Suppressor macrophage treated with lipopolysaccharide for 4 hours (primary cell): ENCODE measurements around the gene OR4C45.
A peak's percentile ranks its signal among the peaks of the same experiment; 100 is the strongest.
"Not testable (repeated sequence)": the region's sequence is repeated elsewhere in the genome, so short reads cannot be mapped to it uniquely, and the experiment has no call there.

Experiments used
- DNase-seq: peaks from one replicate; pipeline ENCODE4 v3.0.0-alpha.2; 2020

Gene OR4C45

DNA sequence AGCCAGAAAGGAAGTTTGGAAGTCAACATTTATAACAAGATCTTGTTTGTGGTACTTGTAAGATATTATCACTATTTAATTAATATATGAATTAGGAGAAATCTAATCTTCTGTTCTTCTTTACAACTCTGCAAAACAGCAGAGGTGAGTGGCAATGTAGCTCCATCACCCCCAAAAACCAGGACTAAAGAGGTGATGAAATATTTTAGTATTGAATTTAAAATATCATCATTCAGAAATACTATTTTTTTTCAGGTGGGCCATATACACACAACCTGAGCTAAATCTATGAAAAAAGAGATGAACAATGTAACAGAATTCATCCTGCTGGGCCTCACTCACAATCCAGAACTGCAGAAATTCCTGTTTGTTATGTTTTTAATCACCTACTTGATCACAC, at the start of gene OR4C45:
OR4C45 (plus strand) TSS at position 301 of the 400 bp plus-strand sequence.
- no peak for DNase-seq

DNA sequence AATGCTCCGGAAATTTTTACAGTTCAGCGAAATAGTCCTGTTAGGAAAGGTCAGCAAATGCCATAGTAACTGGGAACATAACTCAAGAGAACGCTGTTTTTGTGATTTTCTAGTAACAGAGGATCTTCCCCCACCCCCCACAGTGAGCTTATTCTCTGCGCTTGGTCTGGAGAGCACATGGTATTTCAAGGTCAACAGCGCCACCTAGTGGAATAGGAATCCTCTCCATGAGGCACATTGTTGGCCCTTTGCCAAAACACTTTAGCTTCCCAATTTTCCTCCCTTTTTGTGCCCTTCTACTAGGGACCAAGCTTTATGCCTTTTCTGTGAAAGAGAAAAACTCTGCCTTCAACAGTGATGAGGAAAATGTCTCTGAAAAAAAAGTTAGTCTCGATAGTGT, 37.1 kb upstream of the OR4C45 start:
- DNase-seq, result peak; percentile 64

DNA sequence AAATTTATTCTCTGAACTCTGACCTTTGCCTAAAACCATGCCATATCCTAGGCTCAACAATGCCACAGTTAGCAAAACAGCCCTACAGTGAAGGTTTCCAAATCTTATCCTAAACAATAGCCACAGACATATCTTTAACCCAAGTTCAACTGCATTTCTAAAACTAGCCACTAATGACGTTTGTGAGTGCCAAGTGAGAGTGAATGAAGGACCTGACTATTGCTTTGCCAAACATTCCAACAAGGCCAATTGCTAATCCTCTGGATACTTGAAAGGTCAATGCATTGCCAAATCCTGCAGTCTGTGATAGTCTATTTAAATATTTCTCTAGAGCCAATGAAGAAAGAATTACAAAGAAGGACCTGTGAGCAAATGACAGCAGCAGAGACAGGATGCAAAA, 2.5 kb upstream of the OR4C45 start:
- no peak for DNase-seq

DNA sequence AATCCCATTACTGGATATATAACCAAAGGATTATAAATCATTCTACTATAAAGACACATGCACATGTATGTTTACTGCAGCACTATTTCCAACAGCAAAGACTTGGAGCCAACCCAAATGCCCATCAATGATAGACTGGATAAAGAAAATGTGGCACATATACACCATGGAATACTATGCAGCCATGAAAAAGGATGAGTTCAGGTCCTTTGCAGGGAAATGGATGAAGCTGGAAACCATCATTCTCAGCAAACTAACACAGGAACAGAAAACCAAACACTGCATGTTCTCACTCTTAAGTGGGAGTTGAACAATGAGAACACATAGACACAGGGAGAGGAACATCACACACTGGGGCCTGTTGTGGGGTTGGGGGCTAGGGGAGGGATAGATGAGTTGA, 3.6 kb downstream of the OR4C45 start:
- DNase-seq, result not testable (repeated sequence)

DNA sequence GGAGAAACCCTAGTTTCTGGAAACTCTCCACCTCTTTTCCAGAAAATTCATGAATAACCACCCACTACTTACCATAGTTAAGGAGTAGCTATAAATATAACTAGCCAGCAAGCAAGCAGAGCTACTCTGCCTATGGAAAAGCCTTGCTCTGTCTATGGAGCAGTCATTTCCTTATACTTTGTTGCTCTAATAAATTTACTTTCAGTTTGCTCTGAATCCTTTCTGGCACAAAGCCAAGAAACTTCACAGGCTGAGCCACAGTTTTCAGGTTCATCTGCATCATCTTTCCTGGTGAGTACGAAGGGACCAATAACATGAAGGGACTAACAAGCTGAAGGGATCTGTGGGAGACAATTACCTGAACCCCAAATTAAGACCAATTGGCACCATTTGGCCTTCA, 4.6 kb downstream of the OR4C45 start:
- DNase-seq, result no peak

DNA sequence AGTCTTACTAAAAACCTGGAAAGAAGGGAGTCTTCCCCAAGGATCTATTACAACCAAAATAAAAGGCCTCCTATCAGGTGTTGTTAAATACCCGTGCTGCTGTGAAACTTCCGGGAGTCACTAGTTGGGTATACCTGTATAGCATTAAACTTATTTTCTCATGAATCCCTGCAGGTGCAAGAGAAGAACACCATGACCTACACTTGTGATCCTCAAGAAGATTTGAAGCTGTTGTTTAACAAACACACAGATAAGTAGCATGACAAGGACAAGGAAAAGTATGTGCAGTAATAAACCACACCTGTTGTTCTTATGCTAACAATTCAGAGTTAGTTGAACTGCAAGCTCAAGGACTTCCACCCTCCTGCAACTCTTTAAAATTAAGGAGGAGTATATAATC, 12.0 kb downstream of the OR4C45 start:
- no peak for DNase-seq

DNA sequence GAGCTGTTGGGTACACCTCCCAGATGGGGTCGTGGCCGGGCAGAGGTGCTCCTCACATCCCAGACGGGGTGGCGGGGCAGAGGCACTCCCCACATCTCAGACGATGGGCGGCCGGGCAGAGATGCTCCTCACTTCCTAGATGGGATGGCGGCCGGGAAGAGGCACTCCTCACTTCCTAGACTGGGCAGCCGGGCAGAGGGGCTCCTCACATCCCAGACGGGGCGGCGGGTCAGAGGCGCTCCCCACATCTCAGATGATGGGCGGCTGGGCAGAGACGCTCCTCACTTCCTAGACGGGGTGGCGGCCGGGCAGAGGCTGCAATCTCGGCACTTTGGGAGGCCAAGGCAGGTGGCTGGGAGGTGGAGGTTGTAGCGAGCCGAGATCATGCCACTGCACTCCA, 30.4 kb downstream of the OR4C45 start:
- DNase-seq, result not testable (repeated sequence)

DNA sequence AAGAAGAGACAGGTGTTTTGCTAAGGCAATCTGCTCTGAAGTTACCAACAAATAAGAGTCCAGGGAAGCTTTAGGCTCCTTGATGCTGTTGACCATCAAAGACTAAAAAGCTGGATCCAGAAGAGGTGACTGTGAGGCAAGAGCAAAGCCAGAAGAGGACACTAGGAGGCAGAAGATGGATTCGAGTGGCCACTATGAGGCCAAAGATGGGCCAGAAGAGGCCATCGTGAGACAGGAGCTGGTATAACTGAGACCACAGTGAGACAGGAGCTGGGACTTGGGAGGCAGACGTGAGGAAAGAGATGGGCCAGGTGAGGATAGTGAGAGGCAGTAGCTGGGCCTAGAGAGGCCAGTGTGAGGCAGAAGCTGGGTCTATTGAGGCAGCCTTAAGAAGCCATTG, 37.7 kb downstream of the OR4C45 start:
- DNase-seq, result no peak

DNA sequence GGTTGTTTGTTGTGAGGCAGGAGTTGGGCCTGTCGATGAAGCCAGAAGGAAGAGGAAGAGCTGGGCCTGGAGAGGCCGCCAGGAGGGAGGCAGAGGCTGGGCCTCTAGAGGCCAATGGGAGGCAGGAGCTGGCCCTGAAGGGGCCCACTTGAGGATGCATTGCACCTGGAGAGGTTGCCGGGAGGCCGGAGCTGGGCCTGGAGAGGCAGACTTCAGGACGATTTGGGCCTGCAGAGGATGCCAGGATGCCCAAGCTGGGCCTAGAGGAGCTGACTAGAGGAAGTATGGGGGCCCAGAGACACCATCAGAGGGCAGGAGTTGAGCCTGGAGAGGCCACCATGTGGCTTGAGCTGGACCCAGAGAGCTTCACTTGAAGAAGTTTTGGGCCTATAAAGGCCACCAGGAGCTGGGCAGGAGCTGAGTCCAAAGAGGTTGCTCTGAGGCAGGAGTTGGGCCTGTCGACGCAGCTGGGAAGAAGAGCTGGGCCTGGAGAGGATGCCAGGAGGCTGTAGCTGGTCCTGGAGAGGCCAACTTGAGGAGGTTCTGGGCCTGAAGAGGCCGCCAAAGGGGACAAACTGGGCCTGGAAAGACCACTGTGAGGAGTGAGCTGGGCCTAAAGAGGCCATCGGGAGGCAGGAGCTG, 39.0 kb downstream of the OR4C45 start:
- no peak for DNase-seq

DNA sequence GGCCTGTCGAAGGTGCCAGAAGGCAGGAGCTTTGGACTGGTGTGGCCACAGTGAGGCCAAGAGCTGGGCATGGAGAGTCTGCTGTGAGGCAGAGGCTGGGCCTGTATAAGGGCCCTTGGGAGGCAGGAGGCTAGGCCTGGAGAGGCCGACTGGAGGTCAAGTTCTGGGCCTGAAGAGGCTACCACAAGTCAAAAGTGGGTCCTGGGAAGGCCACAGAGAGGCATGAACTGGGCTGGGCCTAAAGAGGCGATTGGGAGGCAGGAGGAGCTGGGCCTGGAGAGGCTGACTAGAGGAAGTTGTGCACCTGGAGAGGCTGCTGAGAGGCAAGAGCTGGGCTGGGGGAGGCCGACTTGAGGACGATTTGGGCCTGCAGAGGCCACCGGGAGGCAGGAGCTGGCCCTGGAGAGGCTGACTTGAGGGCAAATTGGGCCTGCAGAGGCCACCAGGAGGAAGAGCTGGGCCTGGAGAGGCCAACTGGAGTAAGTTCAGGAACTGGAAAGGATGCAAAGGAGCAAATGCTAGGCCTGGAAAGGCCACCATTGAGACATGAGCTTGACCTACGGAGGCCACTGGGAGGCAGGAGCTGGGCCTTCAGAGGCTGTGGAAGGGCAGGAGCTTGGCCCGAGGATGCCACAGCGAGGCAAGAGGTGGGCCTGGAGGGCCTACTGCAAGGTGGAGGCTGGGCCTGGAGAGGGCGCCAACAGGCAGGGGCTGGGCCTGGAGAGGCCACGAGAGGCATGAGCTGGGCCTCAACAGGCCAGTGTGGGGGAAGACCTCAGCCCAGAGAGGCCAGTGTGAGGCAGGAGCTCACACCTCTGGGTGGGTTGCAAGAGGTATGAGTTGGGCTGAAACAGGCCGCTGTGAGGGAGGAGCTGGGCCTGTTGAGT, 39.8 kb downstream of the OR4C45 start:
- no peak for DNase-seq

DNA sequence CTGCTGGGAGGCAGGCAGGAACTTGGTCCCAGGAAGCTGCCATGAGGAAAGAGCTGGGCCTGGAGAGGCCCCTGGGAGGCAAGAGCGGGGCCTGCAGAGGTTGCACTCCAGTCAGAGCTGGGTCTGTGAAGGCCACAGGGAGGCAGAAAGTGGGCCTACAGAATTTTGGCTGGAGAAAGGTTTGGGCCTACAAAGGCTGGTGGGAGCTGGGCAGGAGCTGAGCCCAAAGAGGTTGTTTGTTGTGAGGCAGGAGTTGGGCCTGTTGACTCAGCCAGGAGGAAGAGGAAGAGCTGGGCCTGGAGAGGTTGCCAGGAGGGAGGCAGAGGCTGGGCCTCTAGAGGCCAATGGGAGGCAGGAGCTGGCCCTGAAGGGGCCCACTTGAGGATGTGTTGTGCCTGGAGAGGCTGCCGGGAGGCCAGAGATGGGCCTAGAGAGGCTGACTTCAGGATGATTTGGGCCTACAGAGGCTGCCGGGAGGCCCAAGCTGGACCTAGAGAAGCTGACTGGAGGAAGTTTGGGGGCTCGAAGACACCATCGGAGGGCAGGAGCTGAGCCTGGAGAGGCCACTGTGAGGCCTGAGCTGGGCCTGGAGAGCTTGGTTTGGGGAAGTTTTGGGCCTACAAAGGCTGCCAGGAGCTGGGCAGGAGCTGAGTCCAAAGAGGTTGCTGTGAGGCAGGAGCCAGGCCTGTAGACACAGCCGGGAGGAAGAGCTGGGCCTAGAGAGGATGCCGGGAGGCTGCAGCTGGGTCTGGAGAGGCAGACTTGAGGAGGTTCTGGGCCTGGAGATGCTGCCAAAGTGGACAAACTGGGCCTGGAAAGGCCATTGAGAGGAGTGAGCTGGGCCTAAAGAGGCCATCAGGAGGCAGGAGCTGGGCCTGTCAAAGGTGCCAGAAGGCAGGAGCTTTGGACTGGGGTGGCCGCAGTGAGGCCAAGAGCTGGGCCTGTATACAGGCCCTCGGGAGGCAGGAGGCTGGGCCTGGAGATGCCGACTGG, 40.7 kb downstream of the OR4C45 start:
- no peak for DNase-seq

DNA sequence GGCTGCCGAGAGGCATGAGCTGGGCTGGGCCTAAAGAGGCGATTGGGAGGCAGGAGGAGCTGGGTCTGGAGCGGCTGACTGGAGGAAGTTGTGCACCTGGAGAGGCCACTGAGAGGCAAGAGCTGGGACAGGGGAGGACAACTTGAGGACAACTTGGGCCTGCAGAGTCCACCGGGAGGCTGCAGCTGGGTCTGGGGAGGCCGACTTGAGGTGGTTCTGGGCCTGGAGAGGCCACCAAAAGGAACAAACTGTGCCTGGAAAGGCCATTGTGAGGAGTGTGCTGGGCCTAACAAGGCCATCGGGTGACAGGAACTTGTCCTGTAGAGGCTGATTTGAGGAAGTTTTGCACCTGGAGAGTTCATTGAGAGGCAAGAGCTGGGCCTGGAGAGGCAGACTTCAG, 41.5 kb downstream of the OR4C45 start:
- no peak for DNase-seq

DNA sequence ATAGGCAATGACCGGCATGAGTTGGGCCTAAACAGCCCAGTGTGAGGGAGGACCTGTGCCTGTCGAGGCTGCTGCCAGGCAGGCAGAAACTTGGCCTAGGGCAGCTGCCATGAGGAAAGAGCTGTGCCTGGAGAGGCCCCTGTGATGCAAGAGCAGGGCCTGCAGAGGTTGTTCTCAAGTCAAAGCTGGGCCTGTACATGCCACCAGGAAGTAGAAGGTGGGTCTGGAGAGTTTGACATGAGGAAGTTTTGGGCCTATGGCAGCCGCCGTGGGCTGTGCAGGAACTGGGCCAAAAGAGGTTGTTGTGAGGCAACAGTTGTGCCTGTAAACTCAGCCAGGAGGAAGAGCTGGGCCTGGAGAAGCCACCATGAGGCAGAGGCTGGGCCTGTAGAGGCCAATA, 43.2 kb downstream of the OR4C45 start:
- DNase-seq, result no peak

DNA sequence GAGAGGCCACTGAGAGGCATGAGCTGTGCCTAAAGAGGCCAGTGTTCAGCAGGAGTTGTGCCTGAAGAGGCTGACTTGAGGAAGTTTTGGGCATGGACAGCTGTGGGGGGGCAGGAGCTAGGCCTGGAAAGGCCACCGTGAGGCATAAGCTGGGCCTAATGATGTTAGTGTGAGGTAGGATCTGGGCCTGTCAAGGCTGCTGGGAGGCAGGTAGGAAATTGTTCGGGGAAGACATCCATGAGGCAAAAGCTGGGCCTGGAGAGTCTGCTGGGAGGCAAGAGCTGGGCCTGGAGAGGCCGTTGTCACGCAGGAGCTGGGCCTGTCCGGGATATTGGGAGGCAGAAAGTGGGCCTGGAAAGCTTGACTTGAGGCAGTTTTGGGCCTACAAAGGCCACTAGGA, 44.9 kb downstream of the OR4C45 start:
- DNase-seq, result no peak

DNA sequence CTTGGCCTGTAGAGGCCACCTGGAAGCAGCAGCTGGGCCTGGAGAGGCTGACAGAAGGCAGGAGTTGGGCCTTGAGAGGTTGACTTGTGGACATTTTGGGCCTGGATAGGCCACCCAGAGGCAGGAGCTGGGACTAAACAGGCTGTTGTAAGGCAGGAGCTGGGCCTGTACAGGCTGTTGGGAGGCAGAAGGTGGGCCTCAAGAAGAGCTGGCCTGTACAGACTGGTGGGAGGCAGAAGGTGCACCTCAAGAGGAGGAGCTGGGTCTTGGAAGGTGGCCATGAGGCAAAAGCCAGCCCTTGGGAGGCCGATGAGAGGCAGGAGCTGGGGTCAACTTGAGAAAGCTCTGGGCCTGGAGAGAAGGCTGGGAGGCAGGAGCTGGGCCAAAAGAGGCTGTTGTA, 45.3 kb downstream of the OR4C45 start:
- DNase-seq, result no peak

DNA sequence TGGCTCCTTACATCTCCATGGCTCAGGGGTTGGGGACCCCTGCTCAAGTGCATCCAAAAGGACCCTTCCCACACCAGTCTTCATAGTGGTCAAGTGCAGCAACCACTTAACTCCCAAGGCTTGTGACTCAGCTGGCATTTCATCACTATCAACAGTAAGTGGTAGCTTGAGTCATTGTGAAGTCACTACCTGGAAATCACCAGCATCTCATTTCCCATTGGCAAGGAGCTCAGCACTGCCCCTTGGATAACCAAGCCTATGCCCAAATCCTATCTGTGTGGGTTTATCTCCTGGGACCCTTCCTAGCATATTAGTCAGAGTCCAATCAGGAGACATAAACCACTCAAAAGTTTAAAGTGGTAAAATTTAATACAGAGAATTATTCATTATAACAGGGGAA, 46.3 kb downstream of the OR4C45 start:
- peak; percentile 2 for DNase-seq

DNA sequence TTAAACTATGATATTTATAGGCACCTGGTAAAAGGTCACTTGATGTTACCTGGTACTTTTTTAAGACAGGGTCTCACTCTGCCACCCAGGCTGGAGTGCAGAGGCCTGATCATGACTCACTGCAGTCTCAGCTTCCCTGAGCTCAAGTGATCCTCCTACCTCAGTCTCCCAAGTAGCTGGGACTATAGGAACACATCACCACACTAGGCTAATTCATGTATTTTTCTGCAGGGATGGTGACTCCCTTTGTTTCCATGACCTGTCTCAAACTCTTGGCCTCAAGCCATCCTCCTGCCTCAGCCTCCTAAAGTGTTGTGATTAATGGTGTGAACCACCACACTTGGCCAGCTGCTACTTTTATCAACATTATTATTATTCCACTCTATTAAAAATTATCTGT, 47.6 kb downstream of the OR4C45 start:
- no peak for DNase-seq
